ENCODE measurements around the gene UNC93B1. TPM values are rescaled to one million over a fixed set of nuclear protein-coding genes. Genes with fewer than 3 reads are reported as not detected.
A peak's percentile ranks its signal among the peaks of the same experiment; 100 is the strongest.

Gene UNC93B1
- total RNA-seq, 1 experiment from 2014 or later = 1.4 TPM

GRCh38 chr11:68009391-68010089, 5.6 kb upstream of the UNC93B1 start:
- peak; percentile 35; the same call in 1 of the 2 replicates for TF ChIP-seq CTCF (conservative IDR thresholded peaks at IDR 0.05; ENCODE audit: low read depth, low read length)
- TF ChIP-seq EZH2 (IDR thresholded peaks at IDR 0.05; ENCODE audit: borderline replicate concordance, low read depth, low read length, poor library complexity, severe bottlenecking) = no peak
- peaks cover under 1% of the 10 kb centered on the region for H3K4me1 ChIP-seq (ENCODE audit: insufficient read depth, low read length, poor library complexity, severe bottlenecking)
- CTCF ChIA-PET = no interaction called here
- intact Hi-C loops (cut with micrococcal nuclease; ENCODE audit: unreplicated experiment) = loop anchor here (10.0 kb wide), 1 partner anchor 195 kb away; no protein-coding TSS in a partner anchor
- no peaks in the 10 kb centered on the region for H3K27me3 ChIP-seq (replicated peaks; ENCODE audit: insufficient read depth, low read depth, low read length, poor library complexity)
- no peak overlapping the region for H3K4me3 ChIP-seq (ENCODE audit: low read depth, low read length, poor library complexity, severe bottlenecking)
- no peaks in the 10 kb centered on the region for H3K36me3 ChIP-seq (ENCODE audit: insufficient read depth, low read length, poor library complexity, severe bottlenecking)
- H3K27ac ChIP-seq (ENCODE audit: low read depth, low read length, poor library complexity, severe bottlenecking) = no peak overlapping the region
- POLR2A ChIA-PET (ENCODE audit: low non-redundant PET) = no interaction called here
- H3K9me3 ChIP-seq (ENCODE audit: low read depth, low read length, poor library complexity, severe bottlenecking) = no peaks in the 10 kb centered on the region
- BruUV-seq (replicated peaks) = no TSS peak
- no peak for DNase-seq (ENCODE audit: low spot score)

GRCh38 chr11:68008381-68009337, 4.8 kb upstream of the UNC93B1 start:
- no peak for DNase-seq (ENCODE audit: low spot score)
- Histone ChIP-seq H3K27me3 (replicated peaks; ENCODE audit: insufficient read depth, low read depth, low read length, poor library complexity) (peaks cover 5% of the 10 kb centered on the region), H3K9me3 (ENCODE audit: low read depth, low read length, poor library complexity, severe bottlenecking) (no peaks in the 10 kb centered on the region), H3K4me1 (ENCODE audit: insufficient read depth, low read length, poor library complexity, severe bottlenecking) (peaks cover 6% of the 10 kb centered on the region), H3K36me3 (ENCODE audit: insufficient read depth, low read length, poor library complexity, severe bottlenecking) (no peaks in the 10 kb centered on the region), H3K4me3 (ENCODE audit: low read depth, low read length, poor library complexity, severe bottlenecking) (no peak overlapping the region), H3K27ac (ENCODE audit: low read depth, low read length, poor library complexity, severe bottlenecking) (no peak overlapping the region)
- intact Hi-C loops (cut with micrococcal nuclease; ENCODE audit: unreplicated experiment) = loop anchor here (10.0 kb wide), 1 partner anchor 196 kb away; no protein-coding TSS in a partner anchor
- ChIA-PET POLR2A (ENCODE audit: low non-redundant PET) (no interaction called here), CTCF (no interaction called here)
- no TSS peak for BruUV-seq (replicated peaks)
- no peak for TF ChIP-seq CTCF (conservative IDR thresholded peaks at IDR 0.05; ENCODE audit: low read depth, low read length)
- no peak for TF ChIP-seq EZH2 (IDR thresholded peaks at IDR 0.05; ENCODE audit: borderline replicate concordance, low read depth, low read length, poor library complexity, severe bottlenecking)

- Histone ChIP-seq H3K9me3 (ENCODE audit: low read depth, low read length, poor library complexity, severe bottlenecking) (no peaks in the 10 kb centered on the region), H3K27ac (ENCODE audit: low read depth, low read length, poor library complexity, severe bottlenecking) (no peak overlapping the region), H3K36me3 (ENCODE audit: insufficient read depth, low read length, poor library complexity, severe bottlenecking) (no peaks in the 10 kb centered on the region), H3K4me1 (ENCODE audit: insufficient read depth, low read length, poor library complexity, severe bottlenecking) (peaks cover 6% of the 10 kb centered on the region), H3K27me3 (replicated peaks; ENCODE audit: insufficient read depth, low read depth, low read length, poor library complexity) (peaks cover 5% of the 10 kb centered on the region), H3K4me3 (ENCODE audit: low read depth, low read length, poor library complexity, severe bottlenecking) (no peak overlapping the region)
- no TSS peak for BruUV-seq (replicated peaks)
- TF ChIP-seq CTCF (conservative IDR thresholded peaks at IDR 0.05; ENCODE audit: low read depth, low read length) = no peak
- TF ChIP-seq EZH2 (IDR thresholded peaks at IDR 0.05; ENCODE audit: borderline replicate concordance, low read depth, low read length, poor library complexity, severe bottlenecking) = no peak
- DNase-seq (ENCODE audit: low spot score) = no peak
- ChIA-PET POLR2A (ENCODE audit: low non-redundant PET) (interaction anchor here (0.5 kb wide), 1 partner anchor 944 kb away, joined by 3 read pairs; no protein-coding TSS in a partner anchor), CTCF (no interaction called here)
- intact Hi-C loops (cut with micrococcal nuclease; ENCODE audit: unreplicated experiment) = loop anchor here (10.0 kb wide), 1 partner anchor 197 kb away; no protein-coding TSS in a partner anchor
Observed at GRCh38 chr11:68007498-68008380, 3.8 kb upstream of the UNC93B1 start.
